GM19324 (cell line): ENCODE results near the gene YWHAG.
A peak's percentile ranks its signal among the peaks of the same experiment; 100 is the strongest.
"Not testable (repeated sequence)": the region's sequence is repeated elsewhere in the genome, so short reads cannot be mapped to it uniquely, and the experiment has no call there.

Source experiments
- ATAC-seq: cut with Tn5 transposase; IDR thresholded peaks from one replicate; pipeline ENCODE4 v1.9.1; 2021; ENCODE audit warnings: mild to moderate bottlenecking, moderate library complexity; ENCODE audit not compliant: unreplicated experiment, low FRiP score

The YWHAG gene

DNA sequence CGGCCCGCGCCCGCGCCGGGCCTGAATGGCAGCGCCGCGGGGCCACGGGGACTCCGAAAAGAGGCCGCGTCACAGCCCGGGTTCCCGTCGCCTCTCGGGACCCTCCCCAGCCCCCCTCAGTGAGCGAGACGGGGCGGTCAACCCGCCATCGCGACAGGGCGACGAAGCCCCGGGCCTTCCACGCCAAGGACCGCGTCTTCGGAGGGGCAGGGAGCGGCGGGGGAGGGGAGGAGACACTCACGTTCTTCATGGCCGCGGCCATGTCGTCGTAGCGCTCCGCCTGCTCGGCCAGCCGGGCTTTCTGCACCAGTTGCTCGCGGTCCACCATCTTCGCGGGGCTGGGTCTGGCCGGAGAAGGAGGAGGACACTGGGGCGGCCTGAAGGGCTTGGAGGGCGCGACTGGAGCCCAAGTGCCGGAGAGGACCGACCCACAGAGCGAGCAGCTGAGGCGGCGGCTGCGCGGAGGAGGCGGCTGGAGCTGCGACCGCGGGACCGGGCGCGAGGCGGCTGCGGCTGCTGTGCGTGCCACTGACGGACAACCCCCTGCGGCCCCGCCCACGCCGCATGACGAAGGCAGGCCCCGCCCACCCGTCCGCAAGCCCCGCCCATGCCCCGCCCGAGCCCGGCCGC lies at the start of gene YWHAG:
TSS of gene YWHAG (minus strand) at position 511 of the 630 bp plus-strand sequence. CDS start at position 328, 183 bp downstream.
- ATAC-seq: peak; percentile 77

DNA sequence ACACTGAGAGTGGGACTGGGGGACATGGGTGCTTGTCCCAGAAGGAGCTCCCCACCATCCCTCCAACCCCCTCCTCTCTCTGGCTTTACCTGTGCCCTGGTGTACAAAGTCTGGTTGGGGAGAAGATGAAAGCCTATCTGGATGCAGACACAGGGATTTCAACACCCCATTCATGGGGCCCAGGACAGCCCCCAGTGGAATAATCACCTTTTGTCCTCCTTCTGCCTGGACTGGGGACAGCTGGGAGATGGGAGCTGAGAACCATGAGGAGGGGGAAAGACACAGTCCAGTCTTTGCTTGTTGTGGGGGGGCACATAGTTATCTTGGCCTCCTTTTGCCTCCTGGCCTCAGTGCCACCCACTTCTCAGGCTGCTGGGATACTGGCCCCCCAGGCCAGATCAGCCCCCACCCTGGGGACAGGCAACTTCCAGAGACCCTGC lies 49.4 kb upstream of the YWHAG start:
- ATAC-seq: no peak

DNA sequence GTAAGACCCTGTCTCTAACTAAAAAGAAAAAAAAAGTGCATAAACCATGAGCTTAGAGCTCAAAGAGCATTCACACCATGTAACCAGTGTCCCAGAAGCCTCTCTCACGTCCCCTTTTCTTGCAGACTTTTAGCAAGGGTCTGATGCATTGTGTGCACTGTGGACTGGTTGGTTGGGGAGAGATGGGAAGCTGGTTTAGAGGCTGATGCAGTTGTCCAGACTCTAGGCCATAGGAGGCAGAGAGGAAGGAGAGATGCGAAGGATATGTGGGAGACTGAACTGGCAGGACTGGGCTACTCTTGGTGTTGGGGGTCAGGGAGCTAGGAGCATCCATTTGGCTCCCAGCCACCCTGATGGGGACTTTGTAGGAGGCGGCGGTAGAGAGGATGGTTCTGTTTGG lies 48.9 kb upstream of the YWHAG start:
- ATAC-seq: no peak

DNA sequence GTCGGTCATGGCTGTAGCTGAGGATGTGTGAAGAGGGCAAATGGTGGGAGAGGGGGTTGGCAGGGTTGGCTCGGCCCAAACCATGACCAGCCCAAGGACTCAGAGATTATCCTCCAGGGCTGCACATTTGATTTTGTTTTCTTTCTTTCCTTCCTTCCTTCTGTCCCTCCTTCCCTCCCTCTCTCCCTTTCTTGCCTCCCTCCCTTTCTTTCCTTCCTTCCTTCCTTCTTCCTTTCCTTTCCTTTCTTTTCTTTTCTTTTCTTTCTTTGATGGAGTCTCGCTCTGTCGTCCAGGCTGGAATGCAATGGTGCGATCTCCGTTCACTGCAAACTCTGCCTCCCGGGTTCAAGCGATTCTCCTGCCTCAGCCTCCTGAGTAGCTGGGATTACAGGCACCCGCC lies 46.9 kb upstream of the YWHAG start:
- no peak for ATAC-seq

DNA sequence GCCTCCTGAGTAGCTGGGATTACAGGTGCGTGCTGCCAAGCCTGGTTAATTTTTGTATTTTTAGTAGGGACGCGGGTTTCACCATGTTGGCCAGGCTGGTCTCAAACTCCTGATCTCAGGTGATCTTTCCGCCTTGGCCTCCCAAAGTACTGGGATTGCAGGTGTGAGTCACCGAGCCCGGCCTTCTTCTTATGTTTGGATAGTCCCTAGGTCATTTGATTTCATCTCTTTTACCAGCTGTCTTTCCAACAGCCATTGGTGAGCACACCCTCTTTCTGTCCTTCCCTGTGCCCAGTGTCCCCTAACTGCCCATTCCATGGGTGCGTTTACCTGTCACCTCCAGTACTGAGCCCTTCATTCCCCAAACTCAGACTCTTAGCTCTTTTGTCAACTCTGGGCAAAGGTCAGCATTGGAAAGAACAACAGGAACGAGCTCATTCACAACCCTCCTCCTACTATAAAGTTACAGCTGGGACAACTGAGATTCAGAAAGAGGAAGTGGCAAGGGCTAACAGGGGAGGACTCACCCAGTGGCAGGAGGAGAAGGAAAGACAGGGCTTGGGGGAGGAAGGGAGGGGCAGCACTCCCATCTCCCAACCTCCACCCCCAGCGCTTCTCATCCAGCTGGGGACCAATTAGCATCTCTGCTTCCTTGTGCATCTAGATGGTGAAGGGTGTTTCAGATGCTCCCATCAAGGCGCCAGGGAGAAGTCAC lies 45.1 kb upstream of the YWHAG start:
- ATAC-seq: no peak

DNA sequence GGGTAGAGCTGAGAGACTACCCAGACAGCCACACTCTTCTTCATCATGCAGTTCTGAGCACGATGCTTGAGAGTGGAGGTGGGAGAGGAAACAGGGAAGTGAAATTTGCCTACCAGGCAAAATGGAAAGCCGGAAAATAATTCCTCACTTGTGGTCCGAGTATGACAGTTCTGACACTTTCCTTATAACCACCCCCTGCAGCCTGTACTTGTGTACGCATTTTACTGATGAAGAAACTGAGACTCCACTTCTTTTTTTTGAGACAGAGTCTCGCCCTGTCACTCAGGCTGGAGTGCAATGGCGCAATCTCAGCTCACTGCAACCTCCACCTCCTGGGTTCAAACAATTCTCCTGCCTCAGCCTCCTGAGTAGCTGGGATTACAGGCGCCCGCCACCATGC lies 44.3 kb upstream of the YWHAG start:
- not testable (repeated sequence) for ATAC-seq

DNA sequence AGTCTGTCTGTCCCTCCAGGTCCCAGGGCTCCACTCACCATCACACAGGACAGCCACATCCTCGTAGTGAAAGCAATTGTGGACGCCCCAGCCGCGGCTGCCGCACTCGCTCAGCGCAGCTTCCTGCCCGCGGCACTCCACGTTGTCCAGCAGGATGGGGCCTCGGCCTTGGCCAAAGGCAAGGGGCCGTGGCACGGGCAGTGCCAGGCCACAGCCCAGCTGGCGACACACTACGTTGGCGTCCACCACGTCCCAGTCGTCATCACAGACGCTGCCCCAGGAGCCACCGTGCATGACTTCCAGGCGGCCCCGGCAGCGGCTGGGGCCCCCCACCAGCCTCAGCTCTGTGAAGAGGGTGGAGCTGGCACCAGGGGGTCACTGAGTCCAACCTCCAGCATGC lies 41.5 kb upstream of the YWHAG start:
- no peak for ATAC-seq

DNA sequence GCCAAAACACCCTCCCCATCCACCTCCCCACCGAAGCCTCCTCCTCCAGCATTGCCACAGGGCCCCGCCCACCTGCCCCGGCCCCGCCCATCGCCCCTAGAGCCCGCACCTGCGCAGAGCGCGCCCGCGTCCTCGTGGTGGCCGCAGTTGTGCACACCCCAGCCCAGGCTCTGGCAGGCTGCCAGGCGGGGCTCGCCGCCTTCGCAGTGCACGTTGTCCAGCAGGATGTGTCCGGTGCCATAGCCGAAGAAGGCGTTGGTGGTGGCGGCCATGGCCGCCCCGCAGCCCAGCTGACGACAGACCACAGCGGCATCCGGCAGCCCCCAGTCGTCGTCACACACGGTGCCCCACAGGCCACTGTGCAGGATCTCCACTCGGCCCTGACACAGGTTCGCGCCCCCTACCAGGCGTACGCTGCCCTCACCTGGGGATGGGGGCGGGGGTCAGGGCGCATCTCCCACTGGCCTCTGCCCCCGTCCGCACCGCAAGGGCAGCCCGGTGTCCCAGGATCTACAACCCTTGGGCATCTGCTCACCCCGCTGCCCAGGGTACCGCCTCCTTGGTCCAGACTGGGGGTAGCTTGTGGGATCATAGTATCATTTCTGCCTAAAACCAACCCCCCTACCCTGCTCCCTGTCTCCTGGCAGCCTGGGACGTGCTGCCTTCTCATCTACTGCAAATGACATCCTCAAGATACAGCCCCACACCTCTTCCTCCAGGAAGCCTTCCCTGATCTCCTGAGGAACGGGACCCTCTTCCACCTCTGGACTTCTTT lies 38.8 kb upstream of the YWHAG start:
- no peak for ATAC-seq

DNA sequence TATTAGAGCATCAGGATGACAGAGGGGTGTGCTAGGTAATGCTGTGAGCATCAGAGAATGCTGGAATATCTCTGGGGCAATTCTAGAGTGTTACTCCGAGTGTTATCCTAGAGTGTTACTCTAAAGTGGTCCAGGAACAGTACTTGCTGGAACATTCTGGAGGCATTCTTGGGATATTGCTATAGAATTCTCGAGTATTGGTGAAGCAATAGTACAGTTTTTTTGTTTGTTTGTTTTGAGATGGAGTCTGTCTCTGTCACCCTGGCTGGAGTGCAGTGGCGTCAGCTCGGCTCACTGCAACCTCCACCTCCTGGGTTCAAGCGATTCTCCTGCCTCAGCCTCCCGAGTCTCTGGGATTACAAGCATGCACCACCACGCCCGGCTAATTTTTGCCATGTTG lies 38.1 kb upstream of the YWHAG start:
- ATAC-seq: no peak

DNA sequence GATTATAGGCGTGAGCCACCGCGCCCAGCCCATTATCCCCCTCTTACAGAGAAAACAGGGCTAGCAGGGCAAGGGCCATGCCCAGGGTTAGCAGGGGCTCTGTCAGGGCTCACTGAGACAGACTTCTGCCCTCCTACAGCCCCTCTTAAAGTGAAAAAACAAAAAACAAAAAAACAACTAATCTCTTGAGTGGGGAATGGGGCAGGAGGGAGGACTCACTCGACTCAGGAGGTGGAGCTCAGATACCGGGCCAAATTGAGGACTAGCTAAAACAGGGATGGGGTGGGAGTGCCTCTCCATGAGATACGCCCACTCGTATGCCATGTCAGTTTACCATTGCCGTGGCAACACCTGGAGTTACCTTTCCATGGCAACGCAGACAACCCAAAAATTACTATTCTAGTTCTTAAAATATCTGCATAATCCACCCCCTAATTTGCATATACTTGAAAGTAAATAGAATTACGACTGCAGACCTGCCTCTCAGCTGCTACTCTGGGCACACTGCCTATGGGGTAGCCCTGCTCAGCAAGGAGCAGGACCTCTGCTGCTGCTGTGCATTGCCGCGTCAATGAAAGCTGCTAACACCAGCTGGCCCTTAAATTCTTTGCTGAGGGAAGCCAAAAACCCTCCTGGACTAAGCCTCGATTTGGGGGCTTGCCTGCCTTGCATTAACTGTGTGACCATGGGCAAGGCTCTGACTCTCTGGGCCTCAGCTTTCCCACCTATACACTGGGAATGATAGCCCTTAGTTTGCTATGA lies 37.4 kb upstream of the YWHAG start:
- ATAC-seq: no peak

DNA sequence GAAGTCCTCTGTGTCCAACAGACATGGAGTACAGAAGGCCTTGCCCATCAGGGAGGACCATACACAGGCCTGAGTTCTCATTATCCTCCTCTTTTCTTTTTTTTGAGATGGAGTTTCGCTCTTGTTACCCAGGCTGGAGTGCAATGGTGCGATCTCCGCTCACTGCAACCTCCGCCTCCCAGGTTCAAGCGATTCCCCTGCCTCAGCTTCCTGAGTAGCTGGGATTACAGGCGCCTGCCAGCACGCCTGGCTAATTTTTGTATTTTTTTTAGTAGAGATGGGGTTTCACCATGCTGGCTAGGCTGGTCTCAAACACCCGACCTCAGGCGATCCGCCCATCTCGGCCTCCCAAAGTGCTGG lies 36.8 kb upstream of the YWHAG start:
- ATAC-seq: not testable (repeated sequence)

DNA sequence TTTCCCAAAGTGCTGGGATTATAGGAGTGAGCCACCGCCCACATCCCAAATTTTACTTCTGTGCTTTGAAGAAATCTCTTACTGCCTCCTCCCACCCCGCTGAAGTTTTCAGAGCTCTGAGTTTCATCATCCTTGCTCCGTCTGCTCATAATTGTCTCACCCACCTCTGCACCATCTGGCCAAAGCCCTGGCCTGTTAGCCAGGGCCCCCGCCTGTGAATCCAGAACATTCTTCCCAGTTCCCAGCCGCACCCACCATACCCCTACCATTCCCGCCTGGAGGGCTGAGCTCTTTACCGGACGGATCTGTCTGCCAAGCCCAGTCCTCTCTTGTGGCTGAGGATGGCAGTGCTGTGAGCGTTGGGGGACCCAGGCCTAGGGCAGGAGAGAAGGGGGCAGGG lies 36.2 kb upstream of the YWHAG start:
- ATAC-seq: no peak

DNA sequence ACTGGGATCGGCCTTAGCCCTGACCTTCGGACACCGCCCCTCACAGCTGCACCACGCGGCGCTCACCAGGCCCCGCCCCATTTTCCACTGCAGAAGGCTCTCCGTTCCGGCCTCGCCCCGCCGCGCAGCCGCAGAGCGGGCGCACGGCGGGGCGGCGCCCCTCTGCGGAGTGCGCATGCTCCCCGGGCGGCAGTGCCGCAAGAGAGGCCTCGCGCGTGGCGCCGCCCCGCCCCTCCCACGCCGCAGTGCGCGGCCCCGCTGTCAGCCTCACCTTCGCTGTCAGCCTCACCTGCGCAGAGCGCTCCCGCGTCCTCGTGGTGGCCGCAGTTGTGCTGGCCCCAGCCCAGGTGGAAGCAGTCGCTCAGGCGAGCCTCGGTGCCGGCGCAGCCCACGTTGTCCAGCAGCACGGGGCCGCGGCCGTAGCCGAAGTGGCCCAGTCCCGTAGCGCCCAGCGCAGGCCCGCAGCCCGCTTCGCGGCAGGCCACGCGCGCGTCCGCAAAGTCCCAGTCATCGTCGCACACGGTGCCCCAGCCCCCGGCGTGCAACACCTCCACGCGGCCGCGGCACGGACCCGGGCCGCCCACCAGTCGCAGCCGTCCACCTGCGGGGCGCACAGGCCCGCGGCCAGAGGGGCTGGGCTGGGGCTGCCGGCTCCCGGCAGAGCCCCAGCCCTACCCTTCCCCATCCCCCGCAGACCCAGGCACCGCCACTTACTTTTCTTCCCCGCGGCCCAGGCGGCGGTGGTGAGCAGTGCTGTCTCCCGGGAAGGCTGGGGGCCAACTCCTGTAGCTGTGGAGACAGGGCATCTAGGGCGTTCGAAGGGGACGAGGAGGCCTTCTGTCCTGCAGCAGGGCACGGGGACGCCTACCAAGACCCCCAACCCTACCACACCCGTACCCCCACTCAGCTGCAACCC lies 34.6 kb upstream of the YWHAG start:
- ATAC-seq: peak; percentile 94

DNA sequence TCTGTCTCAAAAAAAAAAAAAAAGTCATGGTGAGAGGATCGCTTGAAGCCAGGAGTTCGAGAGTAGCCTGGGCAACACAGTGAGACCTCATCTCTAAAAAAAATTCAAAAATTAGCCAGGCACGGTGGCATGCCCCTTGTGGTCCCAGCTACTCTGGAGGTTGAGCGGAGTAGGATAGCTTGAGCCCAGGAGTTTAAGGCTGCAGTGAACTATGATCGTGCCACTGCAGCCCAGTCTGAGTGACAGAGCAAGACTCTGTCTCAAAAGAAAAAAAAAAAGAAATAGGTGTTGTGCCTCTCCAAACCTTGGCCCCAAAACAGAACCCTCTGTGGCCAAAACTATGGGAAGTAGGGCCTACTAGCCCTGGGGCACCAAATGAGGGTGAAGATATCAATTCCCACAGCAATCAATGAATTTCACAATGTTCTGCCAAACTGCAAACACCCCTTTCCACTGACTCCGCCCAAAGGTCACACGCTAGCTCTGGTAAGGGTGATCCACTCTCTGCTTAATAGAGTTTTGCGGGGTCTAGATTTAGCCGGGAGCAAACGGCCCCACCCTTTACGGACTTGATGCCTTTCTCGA lies 33.8 kb upstream of the YWHAG start:
- no peak for ATAC-seq

DNA sequence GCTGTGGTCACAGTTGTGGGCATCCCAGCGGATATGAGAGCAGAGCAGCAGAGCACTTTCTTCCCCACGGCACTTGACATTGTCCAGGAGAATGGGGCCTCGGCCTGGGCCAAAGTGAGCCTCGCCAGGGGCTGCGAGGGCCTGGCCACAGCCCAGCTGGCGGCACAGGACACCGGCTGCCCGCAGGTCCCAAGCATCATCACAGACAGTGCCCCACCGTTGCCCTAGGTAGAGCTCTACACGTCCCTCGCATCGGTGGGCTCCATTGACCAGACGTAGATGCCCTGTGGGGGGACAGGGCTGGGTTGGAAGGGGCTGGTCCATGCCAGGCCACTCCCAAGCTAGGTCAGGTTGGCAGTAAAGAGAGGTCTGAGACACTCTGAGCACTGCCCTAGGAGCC lies 31.3 kb upstream of the YWHAG start:
- ATAC-seq: no peak

DNA sequence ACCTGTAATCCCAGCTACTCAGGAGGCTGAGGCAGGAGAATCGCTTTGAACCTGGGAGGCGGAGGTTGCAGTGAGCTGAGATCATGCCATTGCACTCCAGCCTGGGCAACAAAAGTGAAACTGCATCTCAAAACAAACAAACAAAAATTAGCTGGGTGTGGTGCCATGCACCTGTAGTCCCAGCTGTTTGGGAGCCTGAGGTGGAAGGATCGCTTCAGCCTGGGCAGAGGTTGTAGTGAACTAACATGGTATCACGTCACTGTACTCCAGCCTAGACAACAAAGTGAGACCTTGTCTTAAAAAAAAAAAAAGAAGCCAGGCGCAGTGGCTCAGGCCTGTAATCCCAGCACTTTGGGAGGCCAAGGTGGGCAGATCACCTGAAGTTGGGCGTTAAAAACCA lies 29.0 kb upstream of the YWHAG start:
- ATAC-seq: not testable (repeated sequence)

DNA sequence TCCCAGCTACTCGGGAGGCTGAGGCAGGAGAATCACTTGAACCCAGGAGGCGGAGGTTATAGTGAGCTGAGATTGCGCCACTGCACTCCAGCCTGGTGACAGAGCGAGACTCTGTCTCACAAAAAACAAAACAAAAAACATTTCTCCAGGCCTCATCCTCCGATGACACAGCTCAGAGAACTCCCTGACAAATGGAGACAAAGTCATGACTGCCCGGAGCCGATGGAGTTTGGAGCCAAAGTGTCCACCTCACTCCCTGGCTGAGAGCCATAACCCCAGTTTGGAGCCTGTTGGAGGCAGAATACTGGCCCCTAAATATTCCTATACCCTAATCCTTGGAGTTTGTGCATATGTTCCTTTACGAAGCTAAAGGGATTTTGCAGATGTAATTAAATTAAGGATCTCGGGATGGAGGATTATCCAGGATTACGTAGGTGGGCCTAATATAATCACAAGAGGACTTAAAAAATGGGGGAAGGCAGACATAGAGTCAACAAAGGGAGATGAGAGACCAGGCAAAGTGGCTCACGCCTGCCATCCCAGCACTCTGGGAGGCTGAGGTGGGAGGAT lies 28.0 kb upstream of the YWHAG start:
- ATAC-seq: no peak

DNA sequence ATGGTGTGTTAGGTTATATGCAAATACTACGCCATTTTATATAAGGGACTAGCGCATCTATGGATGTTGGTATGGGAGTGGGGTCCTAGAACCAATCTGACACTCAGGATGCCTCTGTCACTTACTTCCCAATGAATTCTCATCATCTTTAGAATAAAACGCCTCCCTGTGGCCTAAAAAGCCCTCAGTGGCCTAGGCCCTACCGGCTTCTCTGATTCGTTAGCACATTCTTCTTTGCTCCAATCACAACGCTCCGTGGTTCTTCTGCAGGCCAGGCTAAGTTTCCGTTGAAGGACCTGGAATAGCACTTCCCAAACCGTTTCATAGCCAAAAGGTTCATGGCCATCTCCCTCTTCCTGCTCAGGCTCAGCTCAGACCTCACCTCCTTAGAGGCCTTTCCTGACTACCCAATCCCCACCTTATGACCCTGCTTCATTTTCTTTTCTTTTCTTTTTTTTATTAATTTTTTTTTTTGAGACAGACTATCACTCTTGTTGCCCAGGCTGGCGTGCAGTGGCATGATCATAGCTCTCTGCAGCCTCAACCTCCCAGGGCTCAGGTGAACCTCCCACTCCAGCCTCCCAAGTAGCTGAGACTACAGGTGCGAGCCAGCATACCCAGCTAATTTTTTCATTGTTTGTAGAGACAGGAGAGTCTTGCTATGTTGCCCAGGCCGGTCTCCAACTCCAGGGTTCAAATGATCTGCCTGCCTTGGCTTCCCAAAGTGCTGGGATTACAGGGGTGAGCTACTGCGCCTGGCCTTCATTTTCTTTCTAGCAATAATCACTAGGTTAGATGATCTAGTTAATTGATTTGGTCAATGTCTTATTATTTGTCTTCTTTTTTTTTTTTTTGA lies 24.5 kb upstream of the YWHAG start:
- ATAC-seq: no peak
